Measurements from ENCODE around the gene RPL9.

RPL9 gene

GRCh38 chr4:39480902-39481695, 22.4 kb upstream of the RPL9 start:
- peaks cover 3% of the 10 kb centered on the region in 2 experiments for H3K36me3 ChIP-seq (ENCODE audit: control insufficient read depth in 1 of 2, insufficient read depth in 2 of 2, low read depth in 1 of 2, low read length in 2 of 2)
- H2AK5ac ChIP-seq (ENCODE audit: low read length, severe bottlenecking), result no peak overlapping the region
- H3K14ac ChIP-seq (ENCODE audit: low read length in 2 of 2), result no peak overlapping the region
- no peaks in the 10 kb centered on the region for H3K4me1 ChIP-seq (ENCODE audit: control insufficient read depth, insufficient read depth, low read depth, low read length)
- H4K8ac ChIP-seq (ENCODE audit: low read length), result no peak overlapping the region
- H3K9ac ChIP-seq (ENCODE audit: low read length), result no peak overlapping the region
- H2BK5ac ChIP-seq (ENCODE audit: low read depth, low read length, poor library complexity, severe bottlenecking), result no peak overlapping the region
- no peak overlapping the region for H2BK12ac ChIP-seq (ENCODE audit: low read length in 2 of 2)
- no peak for DNase-seq
- no peak overlapping the region for H3K23ac ChIP-seq (ENCODE audit: low read length in 2 of 2)
- no peak overlapping the region for H2BK15ac ChIP-seq (ENCODE audit: low read depth, poor library complexity, severe bottlenecking)
- H2BK120ac ChIP-seq (ENCODE audit: low read depth, low read length), result no peak overlapping the region
- peaks cover 5% of the 10 kb centered on the region for H3K9me3 ChIP-seq (ENCODE audit: control insufficient read depth, low read length)
- H4K91ac ChIP-seq (ENCODE audit: low read length), result no peak overlapping the region
- no peak overlapping the region for H3K4ac ChIP-seq (ENCODE audit: low read depth in 1 of 2, low read length in 2 of 2)
- H3K27me3 ChIP-seq (ENCODE audit: control insufficient read depth in 1 of 2, insufficient read depth in 1 of 2, low read length in 2 of 2), result no peaks in the 10 kb centered on the region
- no peak overlapping the region for H3K4me2 ChIP-seq (ENCODE audit: low read length, poor library complexity, severe bottlenecking)
- H2AFZ ChIP-seq (ENCODE audit: low read depth, low read length), result no peak overlapping the region
- H3K79me1 ChIP-seq (replicated peaks; ENCODE audit: low read length, poor library complexity, severe bottlenecking), result no peaks in the 10 kb centered on the region
- no peak overlapping the region for H3K4me3 ChIP-seq (ENCODE audit: insufficient read depth in 1 of 2, low read depth in 1 of 2, low read length in 2 of 2)
- 94% methylated on average over 20 of the region's 21 CpGs for WGBS
- no peak overlapping the region for H3K27ac ChIP-seq (ENCODE audit: low read length, poor library complexity, severe bottlenecking)
- no peak overlapping the region for H3K18ac ChIP-seq (ENCODE audit: low read depth in 1 of 2, low read length in 2 of 2)

- H3K14ac ChIP-seq (ENCODE audit: low read length in 2 of 2), result no peak overlapping the region
- H3K23ac ChIP-seq (ENCODE audit: low read length in 2 of 2), result no peak overlapping the region
- H2AFZ ChIP-seq (ENCODE audit: low read depth, low read length), result no peak overlapping the region
- H4K91ac ChIP-seq (ENCODE audit: low read length), result peak overlapping the region; percentile 34
- no peak overlapping the region for H3K4me3 ChIP-seq (ENCODE audit: insufficient read depth in 1 of 2, low read depth in 1 of 2, low read length in 2 of 2)
- no peaks in the 10 kb centered on the region for H3K4me1 ChIP-seq (ENCODE audit: control insufficient read depth, insufficient read depth, low read depth, low read length)
- no peak overlapping the region for H2BK12ac ChIP-seq (ENCODE audit: low read length in 2 of 2)
- no peak for DNase-seq
- no peak overlapping the region for H3K4me2 ChIP-seq (ENCODE audit: low read length, poor library complexity, severe bottlenecking)
- H2AK5ac ChIP-seq (ENCODE audit: low read length, severe bottlenecking), result no peak overlapping the region
- no peak overlapping the region for H3K18ac ChIP-seq (ENCODE audit: low read depth in 1 of 2, low read length in 2 of 2)
- WGBS, result 95% methylated on average over 27 of the region's 27 CpGs
- peaks cover 5% of the 10 kb centered on the region for H3K9me3 ChIP-seq (ENCODE audit: control insufficient read depth, low read length)
- H2BK120ac ChIP-seq (ENCODE audit: low read depth, low read length), result no peak overlapping the region
- H3K27me3 ChIP-seq (ENCODE audit: control insufficient read depth in 1 of 2, insufficient read depth in 1 of 2, low read length in 2 of 2), result no peaks in the 10 kb centered on the region
- H2BK15ac ChIP-seq (ENCODE audit: low read depth, poor library complexity, severe bottlenecking), result no peak overlapping the region
- no peaks in the 10 kb centered on the region for H3K79me1 ChIP-seq (replicated peaks; ENCODE audit: low read length, poor library complexity, severe bottlenecking)
- H3K36me3 ChIP-seq (ENCODE audit: control insufficient read depth in 1 of 2, insufficient read depth in 2 of 2, low read depth in 1 of 2, low read length in 2 of 2), result peaks cover 3% of the 10 kb centered on the region in 2 experiments
- H3K4ac ChIP-seq (ENCODE audit: low read depth in 1 of 2, low read length in 2 of 2), result no peak overlapping the region
- H4K8ac ChIP-seq (ENCODE audit: low read length), result no peak overlapping the region
- H2BK5ac ChIP-seq (ENCODE audit: low read depth, low read length, poor library complexity, severe bottlenecking), result no peak overlapping the region
- H3K27ac ChIP-seq (ENCODE audit: low read length, poor library complexity, severe bottlenecking), result no peak overlapping the region
- H3K9ac ChIP-seq (ENCODE audit: low read length), result no peak overlapping the region
These were observed 21.5 kb upstream of the RPL9 start for GRCh38 chr4:39480251-39480650.

GRCh38 chr4:39476187-39476895, 17.6 kb upstream of the RPL9 start:
- Histone ChIP-seq H3K9me3 (ENCODE audit: control insufficient read depth, low read length) (no peaks in the 10 kb centered on the region), H2BK15ac (ENCODE audit: low read depth, poor library complexity, severe bottlenecking) (no peak overlapping the region), H4K8ac (ENCODE audit: low read length) (no peak overlapping the region), H3K36me3 (ENCODE audit: control insufficient read depth in 1 of 2, insufficient read depth in 2 of 2, low read depth in 1 of 2, low read length in 2 of 2) (peaks cover 3 to 22% of the 10 kb centered on the region in 2 experiments), H2AK5ac (ENCODE audit: low read length, severe bottlenecking) (no peak overlapping the region), H3K4me1 (ENCODE audit: control insufficient read depth, insufficient read depth, low read depth, low read length) (no peaks in the 10 kb centered on the region), H3K27ac (ENCODE audit: low read length, poor library complexity, severe bottlenecking) (no peak overlapping the region), H2BK5ac (ENCODE audit: low read depth, low read length, poor library complexity, severe bottlenecking) (no peak overlapping the region), H2AFZ (ENCODE audit: low read depth, low read length) (no peak overlapping the region), H3K4ac (ENCODE audit: low read depth in 1 of 2, low read length in 2 of 2) (no peak overlapping the region), H3K18ac (ENCODE audit: low read depth in 1 of 2, low read length in 2 of 2) (no peak overlapping the region), H3K79me1 (replicated peaks; ENCODE audit: low read length, poor library complexity, severe bottlenecking) (no peaks in the 10 kb centered on the region), H3K23ac (ENCODE audit: low read length in 2 of 2) (no peak overlapping the region), H3K4me2 (ENCODE audit: low read length, poor library complexity, severe bottlenecking) (no peak overlapping the region), H3K9ac (ENCODE audit: low read length) (peak overlapping the region; percentile 24), H2BK120ac (ENCODE audit: low read depth, low read length) (no peak overlapping the region), H3K27me3 (ENCODE audit: control insufficient read depth in 1 of 2, insufficient read depth in 1 of 2, low read length in 2 of 2) (no peaks in the 10 kb centered on the region), H2BK12ac (ENCODE audit: low read length in 2 of 2) (no peak overlapping the region), H3K4me3 (ENCODE audit: insufficient read depth in 1 of 2, low read depth in 1 of 2, low read length in 2 of 2) (no peak overlapping the region), H4K91ac (ENCODE audit: low read length) (no peak overlapping the region), H3K14ac (ENCODE audit: low read length in 2 of 2) (no peak overlapping the region)
- no peak for DNase-seq
- WGBS, result 81% methylated on average over 5 of the region's 5 CpGs

- no peaks in the 10 kb centered on the region for H3K4me1 ChIP-seq (ENCODE audit: control insufficient read depth, insufficient read depth, low read depth, low read length)
- no CpG with 5 or more reads among the region's 3 CpGs for WGBS
- H2BK5ac ChIP-seq (ENCODE audit: low read depth, low read length, poor library complexity, severe bottlenecking), result no peak overlapping the region
These were observed 13.7 kb upstream of the RPL9 start for GRCh38 chr4:39472396-39472795.

More at GRCh38 chr4:39472396-39472795, 13.7 kb upstream of the RPL9 start:
- Histone ChIP-seq H3K4ac (ENCODE audit: low read depth in 1 of 2, low read length in 2 of 2) (no peak overlapping the region), H3K36me3 (ENCODE audit: control insufficient read depth in 1 of 2, insufficient read depth in 2 of 2, low read depth in 1 of 2, low read length in 2 of 2) (peaks cover 2 to 36% of the 10 kb centered on the region in 2 experiments), H3K4me2 (ENCODE audit: low read length, poor library complexity, severe bottlenecking) (no peak overlapping the region), H2BK12ac (ENCODE audit: low read length in 2 of 2) (no peak overlapping the region), H2AFZ (ENCODE audit: low read depth, low read length) (no peak overlapping the region), H3K23ac (ENCODE audit: low read length in 2 of 2) (no peak overlapping the region), H2BK15ac (ENCODE audit: low read depth, poor library complexity, severe bottlenecking) (no peak overlapping the region), H3K18ac (ENCODE audit: low read depth in 1 of 2, low read length in 2 of 2) (no peak overlapping the region), H2AK5ac (ENCODE audit: low read length, severe bottlenecking) (no peak overlapping the region), H3K27ac (ENCODE audit: low read length, poor library complexity, severe bottlenecking) (no peak overlapping the region), H3K14ac (ENCODE audit: low read length in 2 of 2) (no peak overlapping the region), H3K79me1 (replicated peaks; ENCODE audit: low read length, poor library complexity, severe bottlenecking) (no peaks in the 10 kb centered on the region), H3K9me3 (ENCODE audit: control insufficient read depth, low read length) (no peaks in the 10 kb centered on the region), H4K8ac (ENCODE audit: low read length) (no peak overlapping the region), H3K27me3 (ENCODE audit: control insufficient read depth in 1 of 2, insufficient read depth in 1 of 2, low read length in 2 of 2) (no peaks in the 10 kb centered on the region), H3K4me3 (ENCODE audit: insufficient read depth in 1 of 2, low read depth in 1 of 2, low read length in 2 of 2) (no peak overlapping the region), H3K9ac (ENCODE audit: low read length) (no peak overlapping the region), H2BK120ac (ENCODE audit: low read depth, low read length) (no peak overlapping the region), H4K91ac (ENCODE audit: low read length) (no peak overlapping the region)
- no peak for DNase-seq
